ENCODE results near the gene L1TD1. TPM values are rescaled to one million over a fixed set of nuclear protein-coding genes. Genes with fewer than 3 reads are reported as not detected.

Gene L1TD1
- total RNA-seq, 4 donors from 2014 or later = 0.13 TPM; not detected in 3

DNA sequence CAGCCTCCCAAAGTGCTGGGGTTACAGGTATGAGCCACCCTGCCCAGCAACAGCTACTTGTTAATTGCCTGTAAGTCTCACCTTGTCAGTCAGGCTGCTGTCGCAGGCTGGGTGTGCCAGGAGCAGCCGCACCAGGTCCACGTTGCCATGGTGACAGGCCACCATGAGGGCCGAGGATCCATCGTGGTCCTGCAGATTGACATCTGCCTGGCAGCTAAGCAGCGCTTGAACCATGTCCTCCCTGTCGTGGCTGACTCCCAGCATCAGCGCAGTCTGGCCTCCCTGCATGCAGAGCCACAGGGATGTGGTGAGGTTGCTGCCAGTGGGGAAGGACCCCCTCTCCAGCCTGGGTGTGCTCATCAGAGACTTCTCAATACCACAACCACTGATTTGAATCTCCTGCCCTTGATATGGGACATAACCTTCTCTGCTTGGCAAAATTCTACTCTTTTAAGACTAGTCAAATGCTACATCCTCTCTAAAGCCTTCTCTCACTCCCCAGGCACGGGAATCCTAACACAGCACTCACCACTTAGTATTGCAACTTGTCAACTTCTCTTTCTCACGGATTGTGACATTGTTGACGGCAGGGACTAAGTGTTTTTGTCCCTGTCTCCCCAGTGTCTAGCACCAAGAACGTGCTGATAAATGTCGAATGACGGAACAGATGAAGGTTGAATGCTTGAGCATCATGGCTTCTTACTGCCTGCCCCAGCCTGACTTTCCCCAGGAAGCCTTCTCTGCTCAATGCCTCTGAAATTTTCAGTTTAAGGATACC is 52.9 kb downstream of the L1TD1 start:
- DNase-seq (ENCODE audit: low spot score) = no peak
- no peak for ATAC-seq (ENCODE audit: low FRiP score)
- TF ChIP-seq, protein P1, sequence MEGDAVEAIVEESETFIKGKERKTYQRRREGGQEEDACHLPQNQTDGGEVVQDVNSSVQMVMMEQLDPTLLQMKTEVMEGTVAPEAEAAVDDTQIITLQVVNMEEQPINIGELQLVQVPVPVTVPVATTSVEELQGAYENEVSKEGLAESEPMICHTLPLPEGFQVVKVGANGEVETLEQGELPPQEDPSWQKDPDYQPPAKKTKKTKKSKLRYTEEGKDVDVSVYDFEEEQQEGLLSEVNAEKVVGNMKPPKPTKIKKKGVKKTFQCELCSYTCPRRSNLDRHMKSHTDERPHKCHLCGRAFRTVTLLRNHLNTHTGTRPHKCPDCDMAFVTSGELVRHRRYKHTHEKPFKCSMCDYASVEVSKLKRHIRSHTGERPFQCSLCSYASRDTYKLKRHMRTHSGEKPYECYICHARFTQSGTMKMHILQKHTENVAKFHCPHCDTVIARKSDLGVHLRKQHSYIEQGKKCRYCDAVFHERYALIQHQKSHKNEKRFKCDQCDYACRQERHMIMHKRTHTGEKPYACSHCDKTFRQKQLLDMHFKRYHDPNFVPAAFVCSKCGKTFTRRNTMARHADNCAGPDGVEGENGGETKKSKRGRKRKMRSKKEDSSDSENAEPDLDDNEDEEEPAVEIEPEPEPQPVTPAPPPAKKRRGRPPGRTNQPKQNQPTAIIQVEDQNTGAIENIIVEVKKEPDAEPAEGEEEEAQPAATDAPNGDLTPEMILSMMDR (IDR thresholded peaks at IDR 0.05) = no peak

DNA sequence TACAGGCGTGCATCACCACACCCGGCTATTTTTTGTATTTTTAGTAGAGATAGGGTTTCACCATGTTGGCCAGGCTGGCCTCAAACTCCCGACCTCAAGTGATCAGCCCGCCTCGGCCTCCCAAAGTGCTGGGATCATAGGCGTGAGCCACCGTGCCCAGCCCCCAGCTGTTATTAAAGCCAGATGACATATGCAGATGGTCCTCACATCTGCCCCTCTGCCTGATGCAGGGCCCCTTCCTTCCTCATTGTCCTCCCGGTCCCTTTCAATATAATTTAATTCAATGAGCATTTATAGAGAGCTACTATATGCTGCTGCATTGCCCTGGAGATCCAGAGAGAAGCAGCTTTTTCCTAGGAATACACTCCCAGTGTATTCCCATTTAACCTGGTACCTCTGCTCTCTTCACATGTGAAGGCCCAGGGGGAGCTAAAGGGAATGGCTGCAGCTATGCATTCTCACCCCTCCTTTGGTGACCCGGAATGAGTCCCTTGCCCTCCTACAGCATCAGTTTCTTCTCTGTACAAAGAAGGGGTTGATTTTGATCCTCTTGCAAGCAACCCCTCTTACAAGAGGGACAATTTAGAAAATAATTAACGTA is 55.6 kb downstream of the L1TD1 start:
- DNase-seq (ENCODE audit: low spot score) (no peak), ATAC-seq (ENCODE audit: low FRiP score) (no peak)
- TF ChIP-seq, protein P1 (IDR thresholded peaks at IDR 0.05) = no peak

DNA sequence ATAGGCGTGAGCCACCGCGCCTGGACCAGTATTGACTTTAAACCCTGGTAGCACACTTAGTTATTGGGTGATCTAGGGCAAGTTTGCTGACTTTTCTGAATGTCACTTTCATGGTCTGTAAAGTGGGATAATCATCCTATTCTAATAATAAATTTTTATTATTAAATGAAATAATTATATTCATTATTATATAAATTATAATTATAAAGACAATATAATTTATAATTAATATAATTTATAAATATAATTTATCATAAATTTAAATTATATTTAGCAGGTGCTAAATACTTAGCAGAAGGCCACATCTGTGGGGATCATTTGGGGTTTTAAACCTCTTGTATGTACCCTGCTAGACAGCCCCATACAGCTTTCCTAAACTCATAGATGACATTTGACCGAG is 64.9 kb downstream of the L1TD1 start:
- DNase-seq (ENCODE audit: low spot score) (no peak), ATAC-seq (ENCODE audit: low FRiP score) (no peak)
- TF ChIP-seq, protein P1 (IDR thresholded peaks at IDR 0.05) = no peak

DNA sequence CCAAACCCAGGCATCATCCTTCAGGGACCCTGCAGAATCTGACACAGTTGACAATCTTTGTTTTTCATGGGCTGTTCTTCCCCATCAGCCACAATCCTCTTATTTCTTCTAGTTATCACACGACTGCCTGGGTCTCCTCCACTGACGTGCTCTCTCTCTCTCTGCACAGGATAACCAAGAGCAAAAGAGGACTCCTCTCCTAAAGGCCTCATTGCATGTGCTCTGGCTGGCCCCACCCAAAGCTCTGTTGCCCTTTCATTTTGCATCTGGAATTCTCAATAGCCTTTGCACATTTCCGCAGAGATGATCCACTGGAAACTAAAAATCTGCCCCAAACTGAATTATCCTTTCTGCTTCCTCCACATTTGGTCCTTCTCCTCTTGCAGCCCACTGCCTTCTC is 66.0 kb downstream of the L1TD1 start:
- TF ChIP-seq, protein P1 (IDR thresholded peaks at IDR 0.05) = no peak
- ATAC-seq (ENCODE audit: low FRiP score) (no peak), DNase-seq (ENCODE audit: low spot score) (no peak)

Other genes with a start within 250 kb of the L1TD1 start
- gene KANK4, start 124.6 kb downstream of the L1TD1 start, total RNA-seq = 1 to 10 TPM; 1.3 to 2.7 (median 1.7) TPM
- 10 to 100 TPM; 15.1 to 26.2 (median 16.2) TPM for gene USP1, start 242.2 kb downstream of the L1TD1 start, total RNA-seq